ENCODE data around the gene MRGPRE. TPM values are rescaled to one million over a fixed set of nuclear protein-coding genes. Genes with fewer than 3 reads are reported as not detected.

Gene MRGPRE
- total RNA-seq, 1 experiment from 2014 or later: not detected

DNA sequence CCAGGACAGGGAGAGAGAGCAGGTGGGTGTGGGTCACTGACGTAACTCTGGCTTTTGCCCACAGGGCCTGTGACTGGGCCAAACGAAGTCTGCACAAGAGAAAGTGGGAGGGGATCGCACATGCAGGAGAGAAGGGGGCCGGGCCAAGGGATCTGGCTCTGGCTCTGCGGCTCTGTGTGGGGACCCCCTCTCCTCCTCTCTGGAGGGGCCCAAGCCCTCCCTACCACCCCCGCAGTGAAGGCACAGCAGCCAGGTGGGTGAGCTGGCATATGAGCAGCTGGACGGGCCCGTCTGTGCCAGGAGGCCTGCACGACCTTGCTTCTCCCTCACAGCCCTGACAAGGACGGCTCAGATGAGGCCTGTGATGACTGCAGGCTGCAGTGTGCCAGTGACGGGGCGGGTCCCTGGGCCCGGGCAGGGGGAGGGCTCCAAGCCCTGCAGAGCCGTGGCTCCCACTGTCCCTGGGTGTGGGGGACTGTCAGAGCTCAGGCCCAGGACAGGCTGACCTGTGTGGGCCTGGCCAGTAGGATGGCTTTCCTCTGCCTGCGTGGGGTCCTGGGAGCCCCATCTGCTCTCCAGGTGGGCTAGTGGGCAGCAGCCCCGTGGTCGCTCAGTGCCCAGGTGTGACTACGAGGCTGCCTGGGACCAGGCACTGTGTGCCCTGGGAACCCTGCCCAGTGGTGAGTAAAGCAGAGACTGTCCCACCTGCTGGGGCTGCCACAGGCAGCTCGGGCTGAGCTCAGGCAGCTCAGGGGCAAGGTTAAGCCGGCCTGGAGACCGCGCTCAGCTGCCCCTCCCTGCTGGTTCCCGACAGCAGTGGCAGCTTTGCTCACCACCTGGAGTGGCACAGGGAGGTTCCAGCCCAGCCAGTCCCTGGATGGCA, 35.8 kb downstream of the MRGPRE start:
- H3K4me1 ChIP-seq (replicated peaks; ENCODE audit: insufficient read depth): no peaks in the 10 kb centered on the region
- H3K9me3 ChIP-seq (ENCODE audit: insufficient read depth, low read depth): no peaks in the 10 kb centered on the region
- BruUV-seq (replicated peaks): no TSS peak
- H3K9me2 ChIP-seq (ENCODE audit: insufficient read depth): no peaks in the 10 kb centered on the region
- no peak overlapping the region for H3K4me3 ChIP-seq
- ChIA-PET CTCF (no interaction called here), POLR2A (ENCODE audit: unreplicated experiment) (interaction anchor here (0.6 kb wide), 1 partner anchor 79 kb away, joined by 12 read pairs; no protein-coding TSS in a partner anchor)
- H3K79me2 ChIP-seq (ENCODE audit: low read depth): no peaks in the 10 kb centered on the region
- no peaks in the 10 kb centered on the region for H3K36me3 ChIP-seq (ENCODE audit: low read depth)
- intact Hi-C loops (cut with micrococcal nuclease; ENCODE audit: unreplicated experiment): no loop called here
- no peak for TF ChIP-seq EZH2 (IDR thresholded peaks at IDR 0.05; ENCODE audit: low read depth)
- TF ChIP-seq CTCF (conservative IDR thresholded peaks at IDR 0.05): no peak
- H3F3A ChIP-seq (ENCODE audit: insufficient read depth, low read depth): no peaks in the 10 kb centered on the region
- no peak overlapping the region for H2AFZ ChIP-seq
- H3K27me3 ChIP-seq (ENCODE audit: insufficient read depth, low read depth): peaks cover 24% of the 10 kb centered on the region
- H3K4me2 ChIP-seq: no peak overlapping the region
- DNase-seq: no peak
- no peak overlapping the region for H3K27ac ChIP-seq
- H4K20me1 ChIP-seq (ENCODE audit: insufficient read depth): no peaks in the 10 kb centered on the region

GRCh38 chr11:3195251-3196160, 36.7 kb downstream of the MRGPRE start:
- no peaks in the 10 kb centered on the region for H3K9me2 ChIP-seq (ENCODE audit: insufficient read depth)
- intact Hi-C loops (cut with micrococcal nuclease; ENCODE audit: unreplicated experiment): no loop called here
- H3K9me3 ChIP-seq (ENCODE audit: insufficient read depth, low read depth): no peaks in the 10 kb centered on the region
- no TSS peak for BruUV-seq (replicated peaks)
- POLR2A ChIA-PET (ENCODE audit: unreplicated experiment): no interaction called here
- no peaks in the 10 kb centered on the region for H3K36me3 ChIP-seq (ENCODE audit: low read depth)
- CTCF ChIA-PET: no interaction called here
- H3K4me3 ChIP-seq: no peak overlapping the region
- peaks cover 25% of the 10 kb centered on the region for H3K27me3 ChIP-seq (ENCODE audit: insufficient read depth, low read depth)
- no peak for DNase-seq
- no peaks in the 10 kb centered on the region for H3K4me1 ChIP-seq (replicated peaks; ENCODE audit: insufficient read depth)
- no peaks in the 10 kb centered on the region for H3K79me2 ChIP-seq (ENCODE audit: low read depth)
- H4K20me1 ChIP-seq (ENCODE audit: insufficient read depth): no peaks in the 10 kb centered on the region
- no peak overlapping the region for H3K4me2 ChIP-seq
- no peak for TF ChIP-seq CTCF (conservative IDR thresholded peaks at IDR 0.05)
- no peak for TF ChIP-seq EZH2 (IDR thresholded peaks at IDR 0.05; ENCODE audit: low read depth)
- H3F3A ChIP-seq (ENCODE audit: insufficient read depth, low read depth): no peaks in the 10 kb centered on the region
- H2AFZ ChIP-seq: no peak overlapping the region
- no peak overlapping the region for H3K27ac ChIP-seq

DNA sequence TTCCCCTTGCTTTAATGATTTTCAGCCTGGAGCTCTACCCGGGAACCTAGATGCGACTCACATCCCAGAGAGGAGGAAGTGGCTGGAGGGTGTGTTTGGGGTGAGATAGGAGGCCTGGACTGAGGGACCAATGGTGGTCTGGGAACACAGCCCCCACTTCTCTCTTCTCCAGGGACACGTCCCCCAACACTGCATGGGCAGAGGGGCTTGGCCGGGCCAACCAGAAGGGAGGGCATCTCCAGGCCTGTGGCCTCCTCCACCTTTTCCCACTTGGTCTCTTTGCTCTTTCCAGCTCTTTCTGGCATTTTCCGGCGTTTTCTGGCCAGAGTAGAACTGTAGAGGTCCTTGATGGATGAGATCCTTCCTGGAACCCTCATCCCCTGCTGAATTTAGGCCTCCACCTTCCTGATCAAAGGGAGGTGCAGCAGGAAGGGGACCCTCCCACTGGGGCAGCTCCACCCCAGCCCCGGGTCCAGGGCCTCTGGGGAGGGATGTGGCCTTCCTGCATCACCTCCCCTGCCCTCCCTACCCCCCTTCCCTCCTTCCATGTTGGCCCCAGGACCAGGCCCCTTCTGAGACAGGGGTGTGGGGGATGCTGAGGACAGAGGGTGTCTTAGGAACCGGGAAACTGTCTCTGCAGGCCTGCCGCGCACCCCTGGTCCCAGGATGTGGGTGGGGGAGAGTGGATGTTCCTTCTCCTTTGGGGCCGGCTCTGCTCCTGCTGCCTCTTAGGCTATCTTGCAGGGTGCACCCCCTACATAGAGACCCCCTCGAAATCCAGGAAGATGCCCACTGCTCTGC, 38.0 kb downstream of the MRGPRE start:
- CTCF ChIA-PET: no interaction called here
- POLR2A ChIA-PET (ENCODE audit: unreplicated experiment): no interaction called here
- no peaks in the 10 kb centered on the region for H3K79me2 ChIP-seq (ENCODE audit: low read depth)
- H3K9me3 ChIP-seq (ENCODE audit: insufficient read depth, low read depth): no peaks in the 10 kb centered on the region
- peaks cover 20% of the 10 kb centered on the region for H3K27me3 ChIP-seq (ENCODE audit: insufficient read depth, low read depth)
- H3K4me2 ChIP-seq: no peak overlapping the region
- intact Hi-C loops (cut with micrococcal nuclease; ENCODE audit: unreplicated experiment): no loop called here
- no peak for TF ChIP-seq EZH2 (IDR thresholded peaks at IDR 0.05; ENCODE audit: low read depth)
- no peaks in the 10 kb centered on the region for H3K9me2 ChIP-seq (ENCODE audit: insufficient read depth)
- no peak overlapping the region for H2AFZ ChIP-seq
- H3K4me3 ChIP-seq: no peak overlapping the region
- no TSS peak for BruUV-seq (replicated peaks)
- H4K20me1 ChIP-seq (ENCODE audit: insufficient read depth): no peaks in the 10 kb centered on the region
- no peak overlapping the region for H3K27ac ChIP-seq
- H3F3A ChIP-seq (ENCODE audit: insufficient read depth, low read depth): no peaks in the 10 kb centered on the region
- DNase-seq: no peak
- no peaks in the 10 kb centered on the region for H3K4me1 ChIP-seq (replicated peaks; ENCODE audit: insufficient read depth)
- H3K36me3 ChIP-seq (ENCODE audit: low read depth): no peaks in the 10 kb centered on the region

All from PC-9 (cell line).